ENCODE data around the gene KRTAP6-1.

The KRTAP6-1 gene

GRCh38 chr21:30605968-30606367 is 7.8 kb downstream of the KRTAP6-1 start:
- TF ChIP-seq GATA2 (IDR thresholded peaks at IDR 0.05; ENCODE audit: low read depth, low read length) (no peak), GATA3 (IDR thresholded peaks at IDR 0.05; ENCODE audit: low read depth, low read length) (no peak)

DNA sequence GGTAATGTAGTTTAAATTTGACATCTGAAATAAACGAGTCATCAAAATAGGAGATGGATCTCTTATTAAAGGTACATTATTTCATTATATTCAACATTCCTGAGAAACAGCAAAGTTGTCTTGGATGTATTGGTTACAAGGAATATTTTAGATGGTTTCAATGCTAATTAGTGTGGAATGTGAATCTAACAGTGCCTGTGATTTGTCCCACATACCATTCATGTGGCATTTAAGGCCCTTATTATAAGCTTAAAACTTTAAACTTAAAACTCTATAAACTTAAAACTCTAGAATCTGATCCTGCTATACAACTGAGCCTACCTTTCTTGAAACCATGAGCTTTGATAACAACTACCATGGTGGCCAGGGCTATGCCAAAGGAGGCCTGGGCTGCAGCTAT is 12.9 kb downstream of the KRTAP6-1 start, which contains the start of gene KRTAP22-1:
TSS of gene KRTAP22-1 (plus strand) at position 301 of the 400 bp plus-strand sequence.
- no peak for TF ChIP-seq GATA3 (IDR thresholded peaks at IDR 0.05; ENCODE audit: low read depth, low read length)
- no peak for TF ChIP-seq GATA2 (IDR thresholded peaks at IDR 0.05; ENCODE audit: low read depth, low read length)

- TF ChIP-seq GATA2 (IDR thresholded peaks at IDR 0.05; ENCODE audit: low read depth, low read length) = no peak
- TF ChIP-seq GATA3 (IDR thresholded peaks at IDR 0.05; ENCODE audit: low read depth, low read length) = no peak
These were observed 14.9 kb downstream of the KRTAP6-1 start, which contains the start of gene KRTAP6-2 for GRCh38 chr21:30598802-30599201. Gene KRTAP6-2, minus strand, starts transcription at chr21:30598902. Its CDS starts 28 bp downstream, at chr21:30598874.

- no peak for TF ChIP-seq GATA3 (IDR thresholded peaks at IDR 0.05; ENCODE audit: low read depth, low read length)
- no peak for TF ChIP-seq GATA2 (IDR thresholded peaks at IDR 0.05; ENCODE audit: low read depth, low read length)
These were observed 21.6 kb downstream of the KRTAP6-1 start, which contains the start of gene KRTAP6-3 for GRCh38 chr21:30592140-30592539. Gene KRTAP6-3, plus strand, starts transcription at chr21:30592440. Its CDS starts 6 bp downstream, at chr21:30592446.

GRCh38 chr21:30590297-30590696 is 23.4 kb downstream of the KRTAP6-1 start, which contains the start of gene KRTAP22-2:
Gene KRTAP22-2, minus strand, starts transcription at chr21:30590397.
- TF ChIP-seq GATA2 (IDR thresholded peaks at IDR 0.05; ENCODE audit: low read depth, low read length) (no peak), GATA3 (IDR thresholded peaks at IDR 0.05; ENCODE audit: low read depth, low read length) (no peak)

GRCh38 chr21:30582870-30583269 is 30.9 kb downstream of the KRTAP6-1 start:
- no peak for TF ChIP-seq GATA3 (IDR thresholded peaks at IDR 0.05; ENCODE audit: low read depth, low read length)
- TF ChIP-seq GATA2 (IDR thresholded peaks at IDR 0.05; ENCODE audit: low read depth, low read length) = no peak

DNA sequence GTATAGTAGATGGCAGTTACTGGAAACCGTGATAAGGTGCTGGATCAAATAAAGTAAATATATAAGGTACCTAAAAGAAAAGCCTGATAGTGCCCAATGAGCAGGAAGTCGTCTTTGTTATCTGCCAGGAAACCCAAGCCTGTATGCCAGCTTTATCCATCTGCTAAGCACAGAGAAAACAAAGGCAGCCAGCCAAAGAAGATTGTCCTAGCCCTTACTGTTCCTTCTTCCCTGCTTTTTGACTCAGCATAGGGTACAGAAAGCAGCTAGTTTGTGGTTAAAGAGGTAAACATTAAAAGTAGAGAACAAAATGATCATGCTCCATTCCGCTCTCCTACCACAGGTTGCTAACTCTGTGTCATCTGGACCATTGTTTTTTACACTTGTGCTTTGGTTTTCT is 33.6 kb downstream of the KRTAP6-1 start:
- no peak for TF ChIP-seq GATA3 (IDR thresholded peaks at IDR 0.05; ENCODE audit: low read depth, low read length)
- TF ChIP-seq GATA2 (IDR thresholded peaks at IDR 0.05; ENCODE audit: low read depth, low read length) = no peak

DNA sequence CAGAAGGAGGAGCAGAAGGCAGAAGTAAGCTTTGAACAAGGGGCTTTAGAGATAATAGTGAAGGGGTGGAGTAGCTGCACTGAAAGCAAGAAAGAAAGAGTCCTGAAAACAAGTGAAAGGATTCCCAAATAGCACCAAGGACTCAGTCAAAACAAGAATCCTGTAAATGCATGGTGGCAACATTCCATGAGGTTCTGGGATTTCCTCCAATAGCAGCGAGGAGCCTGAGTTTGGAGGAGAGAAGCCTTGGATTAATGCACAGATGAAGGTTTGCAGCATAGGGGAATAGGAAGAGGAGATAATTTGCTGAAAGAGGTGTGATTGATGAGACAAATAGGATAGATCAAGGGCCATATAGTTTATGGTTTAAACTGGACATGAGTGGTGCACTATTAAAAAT is 34.4 kb downstream of the KRTAP6-1 start:
- TF ChIP-seq GATA3 (IDR thresholded peaks at IDR 0.05; ENCODE audit: low read depth, low read length) (no peak), GATA2 (IDR thresholded peaks at IDR 0.05; ENCODE audit: low read depth, low read length) (no peak)

DNA sequence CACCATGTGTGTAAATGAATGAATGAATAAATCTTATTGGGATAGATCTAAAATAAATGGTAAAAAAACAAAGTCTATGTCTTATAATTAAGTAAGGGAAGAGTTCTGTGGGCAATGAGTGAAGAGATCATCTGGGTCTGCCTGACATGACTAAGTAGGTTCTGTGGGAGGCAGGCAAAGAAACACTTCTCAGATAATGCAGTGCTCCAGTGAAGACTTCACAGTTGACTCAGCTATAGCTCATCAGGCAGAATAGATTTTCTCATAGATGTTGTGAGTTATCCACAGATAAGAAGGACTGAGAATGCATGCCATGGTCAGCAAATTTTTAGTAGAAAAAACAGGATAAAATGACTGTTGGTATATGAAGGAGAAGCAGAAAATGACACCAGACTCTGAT is 36.0 kb downstream of the KRTAP6-1 start:
- TF ChIP-seq GATA3 (IDR thresholded peaks at IDR 0.05; ENCODE audit: low read depth, low read length) (no peak), GATA2 (IDR thresholded peaks at IDR 0.05; ENCODE audit: low read depth, low read length) (no peak)

GRCh38 chr21:30567617-30568016 is 46.1 kb downstream of the KRTAP6-1 start:
- no peak for TF ChIP-seq GATA3 (IDR thresholded peaks at IDR 0.05; ENCODE audit: low read depth, low read length)
- TF ChIP-seq GATA2 (IDR thresholded peaks at IDR 0.05; ENCODE audit: low read depth, low read length) = no peak

- TF ChIP-seq GATA2 (IDR thresholded peaks at IDR 0.05; ENCODE audit: low read depth, low read length) (no peak), GATA3 (IDR thresholded peaks at IDR 0.05; ENCODE audit: low read depth, low read length) (no peak)
These were observed 50.1 kb downstream of the KRTAP6-1 start for GRCh38 chr21:30563630-30564029.
